ENCODE measurements around the gene GNB1L.

Gene GNB1L

DNA sequence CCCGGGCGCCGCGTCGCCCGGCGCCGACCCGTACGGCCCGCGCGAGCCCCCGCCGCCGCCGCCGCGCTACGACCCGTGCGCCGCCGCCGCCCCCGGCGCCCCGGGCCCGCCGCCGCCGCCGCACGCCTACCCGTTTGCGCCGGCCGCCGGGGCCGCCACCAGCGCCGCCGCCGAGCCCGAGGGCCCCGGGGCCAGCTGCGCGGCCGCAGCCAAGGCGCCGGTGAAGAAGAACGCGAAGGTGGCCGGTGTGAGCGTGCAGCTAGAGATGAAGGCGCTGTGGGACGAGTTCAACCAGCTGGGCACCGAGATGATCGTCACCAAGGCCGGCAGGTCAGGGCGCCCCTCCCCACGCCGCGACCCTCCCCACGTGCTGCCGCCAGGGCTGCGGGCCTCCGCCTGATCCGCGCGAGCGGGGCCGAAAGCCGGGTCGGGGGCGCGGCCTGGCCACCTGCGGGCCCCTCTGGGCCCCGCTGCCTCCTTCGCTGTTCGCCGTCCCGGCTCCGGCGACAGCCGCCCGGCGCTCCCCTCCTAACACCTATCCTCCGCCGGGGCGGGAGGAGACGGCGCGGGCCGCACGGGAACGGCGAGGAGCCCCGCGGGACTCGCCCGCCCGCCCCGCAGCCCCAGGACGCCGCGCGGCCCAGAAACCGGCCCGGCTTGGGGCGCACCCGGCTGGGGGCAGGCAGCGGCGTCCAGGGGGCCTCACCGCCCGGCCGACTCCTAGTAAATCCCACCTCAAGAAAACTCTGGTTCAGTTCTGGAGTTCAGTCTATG lies 93.5 kb downstream of the GNB1L start:
- DNase-seq (ENCODE audit: low read depth): no peak

DNA sequence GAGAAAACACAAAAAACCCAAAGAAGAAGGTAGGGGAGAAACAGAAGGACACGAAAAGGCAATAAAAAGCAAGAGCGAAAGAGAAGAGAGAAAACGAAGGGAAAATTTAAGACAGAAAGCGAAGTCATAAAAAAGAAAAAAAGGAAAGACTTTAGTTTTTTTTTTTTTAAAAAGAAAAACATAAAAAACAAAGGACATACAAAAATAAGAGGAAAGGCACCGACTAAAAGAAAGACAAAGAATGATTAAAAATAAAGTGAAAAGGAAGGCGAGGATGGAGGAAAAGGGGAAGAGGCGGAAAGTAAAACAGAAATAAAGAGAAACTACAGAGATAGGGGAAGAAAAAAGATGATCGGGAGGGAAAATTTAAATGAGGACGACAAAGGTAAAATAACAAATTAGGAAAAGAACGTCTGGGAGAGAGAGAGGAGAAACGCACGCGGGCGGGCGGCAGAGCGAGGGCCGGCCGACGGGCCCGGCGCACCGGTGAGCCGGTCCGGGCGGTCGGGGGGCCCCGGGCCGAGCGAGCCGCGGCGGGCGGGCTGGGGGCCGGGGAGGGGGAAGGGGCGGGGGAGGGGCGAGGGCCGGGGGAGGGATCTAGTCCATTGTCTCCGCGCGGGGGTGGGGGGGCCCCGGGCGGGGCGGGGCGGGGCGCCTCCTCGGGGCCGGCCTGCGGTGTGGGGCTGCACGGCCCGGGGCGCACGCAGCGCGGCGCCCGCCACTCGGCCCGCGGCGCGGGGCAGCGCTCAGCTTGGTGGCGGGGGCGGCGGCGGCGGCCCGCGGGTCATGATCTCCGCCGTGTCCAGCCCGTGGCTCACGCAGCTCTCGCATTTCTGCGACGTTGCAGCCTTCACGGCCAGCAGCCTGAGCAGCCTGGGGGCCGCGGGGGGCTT lies 94.4 kb downstream of the GNB1L start, which contains the start of gene TBX1:
Gene TBX1, plus strand, starts transcription at position 721 of the 893 bp plus-strand sequence. Its CDS starts 66 bp downstream, at position 787.
- DNase-seq (ENCODE audit: low read depth): no peak

DNA sequence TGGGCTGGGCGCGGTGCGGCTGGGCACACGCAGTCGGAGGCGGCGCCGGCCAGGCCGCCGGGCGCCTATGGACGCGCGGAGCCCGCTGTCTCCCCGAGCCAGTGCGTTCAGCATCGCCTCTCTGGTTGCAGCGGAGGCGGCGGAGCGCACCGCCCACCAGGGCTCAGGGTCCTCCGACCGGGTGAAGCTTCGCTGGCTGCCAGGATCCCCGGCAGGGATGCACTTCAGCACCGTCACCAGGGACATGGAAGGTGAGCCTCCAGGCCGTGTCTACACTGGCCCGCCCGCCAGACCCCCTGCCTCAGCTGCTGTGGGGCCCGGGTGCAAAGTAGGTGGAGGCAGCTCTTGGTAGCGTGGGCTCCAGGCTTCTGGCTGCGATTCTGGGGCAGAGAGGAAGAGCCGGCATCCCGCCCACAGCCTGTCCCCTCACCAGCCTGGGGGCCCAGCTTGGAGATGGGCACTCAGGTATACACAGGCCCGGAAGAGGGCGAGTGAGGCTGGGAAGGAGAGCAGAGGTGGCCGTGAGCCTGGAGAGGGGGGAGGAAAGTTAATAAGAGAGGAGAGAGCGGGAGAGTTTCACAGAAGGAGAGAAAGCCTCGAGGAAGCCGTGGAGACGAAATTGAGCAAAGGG lies 95.1 kb downstream of the GNB1L start:
- DNase-seq (ENCODE audit: low read depth): no peak

DNA sequence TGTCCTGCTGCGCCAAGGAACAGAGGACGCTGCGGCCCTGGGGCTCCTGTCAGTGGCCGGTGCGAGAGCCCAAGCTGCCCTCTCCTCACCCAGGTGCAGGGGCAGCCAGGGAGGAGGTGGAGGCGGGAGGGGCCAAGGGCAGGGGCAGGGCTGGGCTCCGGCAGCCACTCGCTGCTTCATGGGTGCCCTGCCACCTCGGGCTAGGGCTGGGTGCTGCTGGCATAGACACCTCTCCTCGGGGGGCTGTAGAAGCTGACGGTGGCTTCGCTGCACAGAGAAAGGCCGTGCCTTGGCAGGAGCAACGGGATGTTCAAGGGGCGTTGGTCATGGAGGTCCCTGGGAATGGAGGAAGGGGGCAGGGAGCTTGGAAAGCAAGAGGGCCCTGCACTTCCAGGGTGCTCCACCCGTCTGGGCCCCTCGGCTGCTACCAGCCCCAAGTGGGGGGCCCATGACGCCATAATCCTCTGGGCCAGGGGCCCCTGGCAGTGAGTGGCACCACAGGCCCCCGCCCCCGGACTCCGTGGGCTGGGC lies 95.7 kb downstream of the GNB1L start:
- DNase-seq (ENCODE audit: low read depth): no peak

DNA sequence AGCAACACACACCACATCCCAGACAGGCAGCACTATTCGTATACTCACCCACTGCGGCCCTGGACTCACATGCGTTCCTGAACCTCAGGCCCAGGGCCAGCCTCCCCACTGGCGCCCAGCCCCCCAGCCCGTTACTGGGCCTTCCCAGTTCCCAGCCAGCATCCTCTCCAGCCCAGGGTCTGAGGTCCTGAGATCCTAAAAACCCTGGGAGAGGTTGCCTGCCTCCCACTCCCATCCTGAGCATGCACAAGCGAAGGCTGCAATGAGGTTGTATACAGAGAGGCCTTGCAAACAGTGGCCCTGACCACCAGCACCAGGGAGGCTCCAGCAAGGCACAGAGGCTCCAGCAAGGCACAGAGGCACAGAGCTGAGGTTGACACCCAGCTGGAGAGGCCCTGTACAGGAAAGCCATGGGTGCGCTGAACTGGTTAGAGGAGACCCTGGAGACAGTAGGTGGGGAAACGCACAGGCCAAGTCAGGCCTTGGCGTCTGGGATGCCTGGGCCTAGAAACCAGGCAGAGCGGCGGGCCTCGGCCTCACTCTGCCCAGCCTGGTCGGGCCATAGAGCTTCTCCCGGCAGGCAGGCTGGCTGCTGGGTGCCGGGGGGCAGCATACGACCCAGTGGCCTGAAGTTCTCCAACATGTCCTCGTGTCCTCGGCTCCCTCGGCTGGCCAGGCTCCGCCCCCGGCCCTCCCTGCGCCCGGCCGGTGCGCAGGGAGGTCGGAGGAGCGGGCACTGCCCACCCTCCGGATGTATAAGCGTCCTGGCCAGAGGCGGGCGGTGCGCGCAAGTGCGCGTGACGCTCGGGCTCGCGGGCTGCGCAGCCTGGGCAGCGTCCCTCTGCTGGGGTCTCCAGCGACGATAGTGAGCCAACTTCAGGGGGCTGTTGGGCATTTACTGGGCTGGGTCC lies 96.4 kb downstream of the GNB1L start:
- no peak for DNase-seq (ENCODE audit: low read depth)

DNA sequence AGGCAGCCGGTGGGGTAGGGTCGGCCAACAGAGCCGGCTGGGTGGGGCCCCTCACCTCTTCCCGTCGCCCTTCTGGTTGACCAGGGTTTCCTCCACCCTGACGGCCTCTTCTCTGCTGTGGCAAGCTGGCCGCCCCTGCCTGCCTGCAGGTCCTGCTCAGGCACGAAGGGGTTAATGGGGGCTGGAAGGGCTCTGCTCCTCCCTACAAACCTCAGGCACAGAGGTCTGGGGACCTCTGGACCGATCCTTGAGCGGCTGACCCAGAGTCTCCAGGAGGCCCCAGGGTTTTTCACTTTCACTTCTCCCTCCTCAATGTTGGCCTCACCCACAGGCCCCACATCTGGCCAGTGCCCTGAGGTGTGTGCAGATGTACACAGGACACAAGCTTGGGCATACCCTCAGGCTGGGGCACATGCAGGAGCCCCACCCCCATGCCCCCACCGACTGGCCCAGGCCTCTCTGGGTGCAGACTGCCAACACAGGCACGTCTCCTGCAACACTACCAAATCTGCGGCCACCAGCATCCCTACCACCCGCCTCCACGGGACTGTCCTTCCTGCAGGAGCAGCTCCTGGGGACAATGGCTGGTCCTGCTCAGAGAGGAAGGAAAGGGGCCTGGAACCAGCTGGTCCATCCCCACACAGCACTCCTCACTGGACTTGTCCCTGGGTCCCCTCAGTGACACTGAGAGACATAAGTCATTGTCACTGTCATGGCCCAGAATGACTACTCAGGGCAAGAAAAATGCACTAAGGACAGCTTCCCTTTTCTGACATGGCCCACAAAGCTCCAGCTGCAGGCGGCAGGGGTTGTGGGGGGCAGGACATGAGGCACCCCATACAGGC lies 97.3 kb downstream of the GNB1L start:
- DNase-seq (ENCODE audit: low read depth): no peak

DNA sequence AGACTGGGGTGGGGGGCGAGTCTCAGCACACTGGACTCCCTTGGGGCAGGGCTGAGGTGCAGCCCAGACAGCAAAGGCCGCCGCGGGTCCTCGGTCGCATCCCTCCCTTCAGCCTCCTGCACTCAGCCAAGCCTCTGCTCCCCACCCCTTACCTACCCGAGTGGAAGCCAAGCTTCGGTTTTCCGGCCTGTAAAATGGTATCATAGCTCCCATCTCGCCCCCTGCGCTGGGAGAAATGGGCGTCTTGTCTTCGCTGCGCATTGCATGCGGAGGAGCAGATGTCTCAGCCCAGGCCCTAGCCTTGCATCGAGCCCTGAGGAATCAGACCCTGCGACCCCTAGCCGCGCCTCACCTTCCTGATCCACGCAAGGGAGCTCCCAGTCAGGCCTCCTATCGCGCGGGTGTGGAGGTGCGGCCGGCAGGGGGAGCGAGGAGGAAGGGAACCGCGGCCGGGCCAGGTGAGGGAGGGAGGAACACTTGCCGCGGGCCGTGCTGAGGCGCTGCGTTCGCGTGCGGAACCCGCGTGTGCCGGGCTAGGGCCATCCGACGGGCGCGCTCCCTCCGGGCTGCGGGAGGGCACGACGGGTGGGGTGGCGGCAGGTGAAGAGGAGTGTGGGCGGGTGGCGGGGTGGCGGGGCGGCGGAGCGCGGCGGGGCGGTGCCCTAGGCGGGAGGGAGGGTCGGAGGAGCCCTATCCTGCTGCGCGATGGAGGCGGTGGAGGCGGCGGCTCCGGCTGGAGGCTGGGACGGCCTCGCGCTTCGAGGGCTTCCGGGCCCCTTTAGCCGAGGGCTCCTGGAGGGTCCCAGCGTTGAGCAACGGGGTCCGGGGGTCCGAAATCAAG lies 98.2 kb downstream of the GNB1L start:
- DNase-seq (ENCODE audit: low read depth): no peak

DNA sequence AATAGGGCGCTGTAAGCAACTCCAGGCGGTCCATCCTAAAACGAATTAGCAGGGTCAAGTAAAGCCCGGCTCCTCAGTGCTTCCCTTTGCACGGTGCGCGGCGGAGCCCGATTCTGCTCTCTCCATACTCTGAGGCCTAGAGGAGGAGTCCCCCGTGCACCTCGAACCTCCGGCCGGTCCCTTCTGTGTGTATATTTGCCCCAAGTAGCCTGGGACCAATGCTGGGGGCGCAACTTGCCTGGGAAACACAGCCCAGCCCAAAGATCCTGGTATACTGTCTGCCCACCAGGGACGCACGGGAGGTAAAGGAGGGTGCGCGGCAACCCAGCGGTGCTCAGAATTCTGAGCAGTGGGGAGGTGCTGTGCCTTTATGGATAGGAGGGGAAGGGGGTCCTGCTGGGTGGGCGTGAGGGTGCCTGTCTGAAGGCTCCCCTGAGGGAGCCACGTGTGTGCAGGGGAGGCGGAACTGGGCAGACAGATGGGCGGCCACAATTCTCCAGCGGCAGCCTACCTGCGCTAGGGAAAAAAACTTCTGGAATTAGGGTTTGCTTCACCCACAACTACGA lies 98.9 kb downstream of the GNB1L start:
- no peak for DNase-seq (ENCODE audit: low read depth)

DNA sequence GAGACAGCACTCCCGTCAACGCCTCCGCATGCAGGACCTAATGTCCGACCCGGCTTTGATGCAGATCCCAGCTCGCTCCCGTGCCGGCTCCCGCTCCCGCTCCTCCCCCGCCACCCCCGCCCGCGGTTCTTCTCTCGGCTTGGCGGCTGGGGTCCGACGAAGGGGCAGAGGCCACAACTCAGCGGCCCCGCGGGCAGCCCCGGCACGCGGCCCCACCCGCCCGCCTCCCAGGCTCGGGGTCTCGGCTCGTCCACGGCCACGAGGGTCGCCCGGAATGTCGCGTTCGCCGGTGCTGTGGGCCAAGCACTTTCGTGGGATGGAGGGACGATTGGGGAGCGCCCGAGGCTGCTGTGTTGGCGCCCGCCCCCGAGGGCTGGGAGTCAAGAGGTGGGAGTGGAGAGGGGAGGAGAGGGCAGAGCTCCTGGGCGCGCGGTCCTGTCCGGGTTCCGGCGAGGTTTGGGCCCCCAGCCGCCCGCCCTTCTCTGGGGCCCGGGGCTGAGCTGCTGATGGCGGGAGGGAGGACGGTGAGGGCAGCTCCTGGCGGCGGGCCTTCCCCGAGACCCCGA lies 99.4 kb downstream of the GNB1L start:
- DNase-seq (ENCODE audit: low read depth): no peak

DNA sequence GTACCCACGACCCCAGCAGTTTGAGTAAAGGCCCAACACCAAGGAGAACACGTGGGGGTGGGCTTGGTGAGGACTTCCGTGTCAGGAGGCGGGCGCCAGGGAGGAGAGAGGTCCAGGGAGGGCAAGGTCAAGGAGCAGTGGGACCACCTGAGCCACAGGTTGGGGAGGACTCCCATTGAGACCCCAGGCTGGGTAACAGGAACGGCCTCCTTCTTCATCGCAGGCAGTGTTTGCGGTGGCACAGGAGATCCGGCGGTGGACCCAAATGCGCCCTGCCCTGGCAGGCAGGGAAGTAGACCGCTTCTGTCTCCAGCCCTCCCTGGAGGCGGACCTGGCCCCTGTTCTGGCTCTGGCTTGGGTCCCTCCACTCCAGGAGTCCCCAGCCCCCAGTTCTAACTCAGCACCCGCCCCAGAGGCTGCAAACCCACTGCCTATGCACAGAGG lies 100.0 kb downstream of the GNB1L start:
- no peak for DNase-seq (ENCODE audit: low read depth)

DNA sequence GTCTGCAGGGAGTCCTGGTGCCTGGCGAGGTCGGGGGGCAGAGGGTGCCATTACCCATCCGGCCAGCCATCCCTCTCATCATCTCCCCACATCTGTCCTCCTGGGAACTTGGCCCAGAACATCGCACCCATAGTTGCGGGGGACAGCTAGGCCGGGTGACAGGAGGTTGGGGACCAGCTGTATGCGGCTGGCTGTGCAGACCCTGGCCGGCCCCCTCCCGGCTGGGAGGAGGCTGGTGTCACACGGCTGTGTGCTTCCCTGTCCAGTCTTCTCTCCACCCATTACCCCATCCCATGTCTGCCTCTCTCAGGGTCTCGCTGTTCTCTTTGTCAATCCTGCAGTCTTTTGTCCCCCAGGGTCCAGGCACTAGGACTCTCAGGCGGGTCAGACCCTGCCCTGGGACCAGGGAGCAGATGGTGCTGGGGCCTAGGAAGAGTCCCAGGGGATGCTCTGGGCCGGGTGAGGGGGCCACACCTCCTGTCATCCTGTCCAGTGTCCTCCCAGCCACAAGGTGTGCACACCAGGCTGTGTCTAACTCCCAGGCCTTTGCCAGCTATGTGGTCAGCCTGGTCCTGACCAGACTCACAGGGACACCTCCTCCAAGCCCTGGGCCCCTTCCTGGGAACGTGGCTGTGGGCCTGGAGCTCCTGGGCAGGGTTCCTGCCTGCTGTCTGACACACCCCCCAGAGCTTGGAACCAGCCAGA lies 100.5 kb downstream of the GNB1L start:
- DNase-seq (ENCODE audit: low read depth): no peak

DNA sequence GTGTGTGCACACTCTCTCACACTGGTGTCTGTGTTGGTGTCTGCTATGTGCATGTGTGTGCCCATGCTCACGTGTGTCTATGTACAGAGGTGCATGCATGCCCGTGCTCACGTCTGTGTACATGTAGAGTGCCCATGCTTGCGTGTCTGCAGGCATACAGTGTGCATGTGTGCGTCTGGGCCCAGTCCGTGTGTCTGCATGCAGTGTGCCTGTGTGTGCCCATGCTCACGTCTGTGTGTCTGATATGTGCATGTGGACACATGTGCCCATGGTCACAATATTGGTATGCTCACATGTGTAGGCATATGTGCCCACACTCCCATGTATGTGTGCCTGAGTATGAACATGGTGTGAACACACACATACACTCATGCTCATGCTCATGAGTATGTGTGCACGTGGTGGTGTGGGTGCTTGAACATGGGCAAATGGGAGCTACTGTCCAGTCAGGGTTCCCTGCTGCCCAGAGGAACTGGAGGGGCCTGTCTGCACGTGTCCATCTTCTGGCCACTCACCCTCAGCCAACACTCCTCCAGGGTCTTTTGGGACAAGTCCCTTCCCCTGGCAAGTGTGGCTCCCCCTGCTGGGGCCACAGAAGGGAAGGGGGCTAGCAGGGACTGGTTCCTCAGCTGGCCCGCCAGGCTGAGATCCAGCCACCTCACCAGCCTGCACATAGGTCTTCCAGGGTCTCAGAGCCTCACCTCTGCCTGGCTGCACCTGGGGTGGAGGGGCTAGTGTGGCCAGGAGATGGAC lies 101.4 kb downstream of the GNB1L start:
- DNase-seq (ENCODE audit: low read depth): no peak

DNA sequence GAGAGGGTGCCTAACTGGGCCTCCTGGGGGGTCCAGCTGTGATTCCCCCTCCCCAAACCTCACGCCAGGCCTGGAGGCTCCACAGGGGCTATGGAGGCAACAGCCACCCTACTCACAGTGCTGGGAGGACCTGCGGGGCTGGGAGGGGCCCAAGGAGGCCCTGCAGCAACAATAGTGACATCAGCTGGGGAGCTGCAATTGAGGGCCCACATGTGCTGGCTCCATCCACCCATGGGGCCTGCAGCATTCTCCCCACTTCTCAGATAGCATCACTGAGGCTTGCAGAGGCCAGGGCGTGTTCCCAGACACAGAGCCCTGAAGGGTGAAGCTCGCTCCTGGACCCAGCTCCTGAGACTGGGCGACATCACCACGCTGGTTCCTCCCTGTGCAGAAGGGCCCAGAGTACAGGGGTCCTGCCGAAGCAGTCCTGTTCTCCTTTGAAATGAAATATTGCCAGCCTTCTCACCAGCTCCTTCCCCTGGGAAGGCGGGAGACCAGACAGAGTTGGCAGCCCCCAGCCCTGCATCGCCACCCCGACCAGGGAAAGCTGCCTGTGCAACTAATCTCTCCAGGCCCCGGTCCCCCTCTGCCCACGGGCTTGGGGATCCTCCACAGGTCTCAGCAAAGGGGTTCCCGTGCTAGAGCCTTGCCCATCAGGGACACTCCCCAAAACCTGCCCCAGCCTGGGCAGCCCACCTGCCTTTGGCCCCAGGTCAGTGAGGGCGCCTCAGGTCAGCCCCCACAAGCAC lies 103.0 kb downstream of the GNB1L start:
- no peak for DNase-seq (ENCODE audit: low read depth)

DNA sequence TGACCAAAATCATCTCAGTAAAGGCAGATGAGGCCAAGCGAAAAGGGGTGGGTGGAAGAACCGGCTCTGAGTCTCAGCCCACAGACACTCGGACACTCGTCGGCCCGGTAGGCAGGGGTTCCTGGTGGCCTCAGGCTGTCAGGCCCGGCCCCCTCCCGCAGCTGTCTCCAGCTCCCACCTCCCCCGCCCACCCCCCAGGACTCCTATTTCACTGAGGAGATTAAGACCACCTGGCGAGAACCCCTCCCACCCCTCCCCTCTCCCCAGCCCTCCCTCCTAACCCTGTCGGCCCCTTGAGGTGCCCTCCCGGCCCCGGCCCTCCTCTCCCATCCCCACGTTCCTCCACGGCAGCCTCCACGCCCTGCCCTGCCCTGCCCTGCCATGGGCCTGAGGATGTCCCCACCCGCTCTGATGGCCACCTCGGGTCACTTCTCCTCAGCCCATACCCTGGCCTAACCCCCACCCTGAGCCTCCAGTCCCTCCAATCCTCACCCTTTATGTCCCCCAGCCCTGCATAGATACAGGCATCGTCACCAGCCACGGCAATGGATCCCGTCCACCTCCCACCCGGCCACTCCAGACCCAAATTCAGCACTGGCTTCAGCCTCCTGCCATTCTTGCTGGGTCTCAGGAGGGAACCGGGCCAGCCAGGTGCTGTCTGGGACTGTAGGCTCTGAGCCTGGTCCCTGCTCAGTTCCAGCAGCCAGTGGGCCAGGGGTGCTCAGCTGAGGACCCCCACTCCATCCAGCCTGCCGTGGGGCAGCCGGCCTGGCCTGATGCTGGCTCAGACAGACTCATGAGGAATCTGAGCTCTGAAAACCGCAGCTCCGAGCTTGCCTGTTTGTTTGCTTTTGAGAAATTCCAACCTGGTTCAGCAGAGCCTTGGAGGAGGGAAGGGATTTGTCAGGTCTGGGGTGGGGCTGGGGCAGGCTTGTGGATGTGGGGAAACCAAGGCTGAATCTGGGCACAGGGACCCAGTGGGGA lies 103.9 kb downstream of the GNB1L start:
- peak; percentile 71 for DNase-seq (ENCODE audit: low read depth)

DNA sequence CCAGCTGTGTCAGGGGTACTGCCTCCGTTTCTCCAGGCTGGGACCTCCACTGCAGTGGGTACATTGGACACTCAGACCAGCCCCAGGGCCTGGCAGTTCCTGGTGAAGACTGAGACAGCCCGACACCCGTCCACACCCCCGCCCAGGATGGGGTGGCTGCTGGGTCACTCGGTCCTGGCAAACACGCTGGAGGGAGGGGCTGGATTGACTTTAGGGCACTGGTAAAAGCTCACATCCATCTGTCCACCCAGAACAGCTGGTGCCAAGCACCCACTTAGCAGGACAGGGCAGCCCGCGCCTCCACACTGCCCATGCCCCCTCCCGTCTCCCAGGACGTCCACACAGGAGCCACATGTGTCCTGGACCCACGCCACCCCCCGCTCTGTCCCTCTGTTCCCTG lies 104.8 kb downstream of the GNB1L start:
- no peak for DNase-seq (ENCODE audit: low read depth)

All from iris pigment epithelial cell (primary cell).